WTC11 (cell line): ENCODE results near the gene CALY. TPM values are rescaled to one million over a fixed set of nuclear protein-coding genes. Genes with fewer than 3 reads are reported as not detected.

Experiments used
- ATAC-seq: fragments of 200-7000 bp; cut with Tn5 transposase; 2 replicates; pipeline ENCODE4 v1.10.0; 2021; ENCODE audit warnings: mild to moderate bottlenecking, moderate library complexity
- CTCF ChIA-PET: fragments of 300-600 bp; sonication (Branson Sonifier 250); formaldehyde crosslinking; loops from one replicate; lab custom pipeline; 2021; ENCODE audit warnings: antibody characterized with exemption; lab: Charles Lee
- POLR2A ChIA-PET: fragments of 350-600 bp; sonication (Branson Sonifier 250); formaldehyde crosslinking; loops from one replicate; lab custom pipeline; 2021; ENCODE audit warnings: antibody characterized with exemption; lab: Charles Lee
- DNase-seq: peaks from one replicate; pipeline ENCODE4 v3.0.0; 2021; ENCODE audit warnings: low spot score
- H3K27ac Mint-ChIP-seq: 2 replicates; pipeline ENCODE4 v1.8.0; 2021; ENCODE audit warnings: mixed read lengths
- H3K27me3 Mint-ChIP-seq: 2 replicates; pipeline ENCODE4 v1.8.0; 2021; ENCODE audit warnings: low read depth, mild to moderate bottlenecking, moderate library complexity, mixed read lengths
- H3K36me3 Mint-ChIP-seq: 2 replicates; pipeline ENCODE4 v1.8.0; 2021; ENCODE audit warnings: mixed read lengths
- H3K4me1 Mint-ChIP-seq: 2 replicates; pipeline ENCODE4 v1.8.0; 2022; ENCODE audit warnings: mixed read lengths
- H3K4me3 Mint-ChIP-seq: 2 replicates; pipeline ENCODE4 v1.8.0; 2021; ENCODE audit warnings: mild to moderate bottlenecking, moderate library complexity, mixed read lengths
- H3K9me3 Mint-ChIP-seq: 2 replicates; pipeline ENCODE4 v1.8.0; 2021; ENCODE audit warnings: mixed read lengths
- IRF2 ChIP-seq: sonication (generic); formaldehyde crosslinking; IDR thresholded peaks from 2 replicates; pipeline ENCODE4 v1.8.0; 2022; ENCODE audit warnings: low read depth, missing genetic modification reagents, borderline replicate concordance
- JAZF1 ChIP-seq: fragments of 250-450 bp; sonication (Bioruptor Pico); IDR thresholded peaks from 2 replicates; pipeline ENCODE4 v1.9.0; 2021; ENCODE audit warnings: moderate library complexity, mild to moderate bottlenecking, inconsistent platforms
- JUN ChIP-seq: sonication (generic); formaldehyde crosslinking; IDR thresholded peaks from 2 replicates; pipeline ENCODE4 v1.8.0; 2023; ENCODE audit warnings: mild to moderate bottlenecking, missing genetic modification reagents
- MYBL2 ChIP-seq: sonication (generic); formaldehyde crosslinking; IDR thresholded peaks from 2 replicates; pipeline ENCODE4 v1.8.1; 2023; ENCODE audit warnings: mild to moderate bottlenecking, moderate library complexity, missing genetic modification reagents
- OVOL2 ChIP-seq: fragments of 250-450 bp; sonication (Bioruptor Pico); IDR thresholded peaks from 2 replicates; pipeline ENCODE4 v1.9.0; 2021; ENCODE audit warnings: mild to moderate bottlenecking, borderline replicate concordance
- SMAD3 ChIP-seq: sonication (generic); formaldehyde crosslinking; IDR thresholded peaks from 2 replicates; pipeline ENCODE4 v1.8.0; 2022; ENCODE audit warnings: missing genetic modification reagents, mild to moderate bottlenecking, borderline replicate concordance
- total RNA-seq: library from RNA; stranded (reverse); gene quantifications from 3 replicates; pipeline ENCODE4 v1.2.3, GENCODE V29; 2021
- TF ChIP-seq, protein P1 (sequence below): sonication (generic); formaldehyde crosslinking; IDR thresholded peaks from 2 replicates; pipeline ENCODE4 v1.8.0; 2023; ENCODE audit warnings: mild to moderate bottlenecking, missing genetic modification reagents
- TF ChIP-seq, protein P2 (sequence below): sonication (generic); formaldehyde crosslinking; IDR thresholded peaks from 2 replicates; pipeline ENCODE4 v1.8.1; 2023; ENCODE audit warnings: mild to moderate bottlenecking, missing genetic modification reagents, borderline replicate concordance
- TF ChIP-seq, protein P3 (sequence below): sonication (generic); formaldehyde crosslinking; IDR thresholded peaks from 2 replicates; pipeline ENCODE4 v1.8.0; 2023; ENCODE audit warnings: missing genetic modification reagents
- TF ChIP-seq, protein P4 (sequence below): sonication (generic); formaldehyde crosslinking; IDR thresholded peaks from 2 replicates; pipeline ENCODE4 v1.8.1; 2023; ENCODE audit warnings: mild to moderate bottlenecking, missing genetic modification reagents, moderate library complexity
- TF ChIP-seq, protein P5 (sequence below): sonication (generic); formaldehyde crosslinking; IDR thresholded peaks from 2 replicates; pipeline ENCODE4 v1.8.1; 2022; ENCODE audit warnings: low read depth, missing genetic modification reagents, borderline replicate concordance
- TF ChIP-seq, protein P6 (sequence below): fragments of 200-600 bp; IDR thresholded peaks from 2 replicates; pipeline ENCODE4 v1.8.0; 2022; ENCODE audit warnings: antibody characterized with exemption

The CALY gene
- total RNA-seq, 1 experiment from 2014 or later: 0.63 TPM

DNA sequence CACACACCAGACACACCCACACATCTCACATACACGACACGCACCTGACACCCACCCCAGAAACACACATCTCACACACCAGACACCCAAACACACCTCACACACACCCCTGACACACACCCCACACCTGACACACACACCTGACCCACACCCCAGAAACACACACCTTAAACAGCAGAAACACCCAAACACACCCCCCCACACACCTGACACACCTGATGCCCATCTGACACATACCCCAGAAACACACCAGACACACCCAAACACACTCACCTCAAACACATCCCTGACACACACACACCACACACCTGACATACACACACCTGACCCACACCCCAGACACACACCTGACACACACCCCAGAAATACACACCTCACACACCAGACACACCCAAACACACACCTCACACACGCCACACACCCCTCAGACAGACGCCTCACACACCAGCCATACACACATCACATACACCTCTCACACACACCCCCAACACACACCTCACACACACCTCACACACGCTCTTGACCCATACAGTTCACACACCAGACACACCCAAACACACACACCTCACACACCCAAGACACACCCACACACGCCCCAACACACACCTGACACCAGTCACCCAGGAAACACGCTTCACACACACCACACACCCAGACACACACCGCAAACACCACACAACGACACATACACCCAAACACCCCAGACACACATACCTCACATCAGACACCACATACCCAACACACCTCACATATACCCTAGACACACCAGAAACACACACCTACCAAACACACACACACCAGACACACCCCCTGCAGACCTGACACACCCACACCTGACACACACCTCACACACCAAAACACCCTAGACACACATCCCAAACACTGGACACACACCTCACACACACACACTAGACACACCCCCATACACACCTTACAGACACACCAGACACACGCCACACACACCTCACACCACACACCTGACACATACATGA is 1.7 kb upstream of the CALY start (continued):
- TF ChIP-seq, protein P1, sequence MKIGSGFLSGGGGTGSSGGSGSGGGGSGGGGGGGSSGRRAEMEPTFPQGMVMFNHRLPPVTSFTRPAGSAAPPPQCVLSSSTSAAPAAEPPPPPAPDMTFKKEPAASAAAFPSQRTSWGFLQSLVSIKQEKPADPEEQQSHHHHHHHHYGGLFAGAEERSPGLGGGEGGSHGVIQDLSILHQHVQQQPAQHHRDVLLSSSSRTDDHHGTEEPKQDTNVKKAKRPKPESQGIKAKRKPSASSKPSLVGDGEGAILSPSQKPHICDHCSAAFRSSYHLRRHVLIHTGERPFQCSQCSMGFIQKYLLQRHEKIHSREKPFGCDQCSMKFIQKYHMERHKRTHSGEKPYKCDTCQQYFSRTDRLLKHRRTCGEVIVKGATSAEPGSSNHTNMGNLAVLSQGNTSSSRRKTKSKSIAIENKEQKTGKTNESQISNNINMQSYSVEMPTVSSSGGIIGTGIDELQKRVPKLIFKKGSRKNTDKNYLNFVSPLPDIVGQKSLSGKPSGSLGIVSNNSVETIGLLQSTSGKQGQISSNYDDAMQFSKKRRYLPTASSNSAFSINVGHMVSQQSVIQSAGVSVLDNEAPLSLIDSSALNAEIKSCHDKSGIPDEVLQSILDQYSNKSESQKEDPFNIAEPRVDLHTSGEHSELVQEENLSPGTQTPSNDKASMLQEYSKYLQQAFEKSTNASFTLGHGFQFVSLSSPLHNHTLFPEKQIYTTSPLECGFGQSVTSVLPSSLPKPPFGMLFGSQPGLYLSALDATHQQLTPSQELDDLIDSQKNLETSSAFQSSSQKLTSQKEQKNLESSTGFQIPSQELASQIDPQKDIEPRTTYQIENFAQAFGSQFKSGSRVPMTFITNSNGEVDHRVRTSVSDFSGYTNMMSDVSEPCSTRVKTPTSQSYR (CRISPR knock-in tag): no peak
- TF ChIP-seq OVOL2 (CRISPR knock-in tag) (no peak), JUN (CRISPR knock-in tag) (no peak)
- TF ChIP-seq, protein P2, sequence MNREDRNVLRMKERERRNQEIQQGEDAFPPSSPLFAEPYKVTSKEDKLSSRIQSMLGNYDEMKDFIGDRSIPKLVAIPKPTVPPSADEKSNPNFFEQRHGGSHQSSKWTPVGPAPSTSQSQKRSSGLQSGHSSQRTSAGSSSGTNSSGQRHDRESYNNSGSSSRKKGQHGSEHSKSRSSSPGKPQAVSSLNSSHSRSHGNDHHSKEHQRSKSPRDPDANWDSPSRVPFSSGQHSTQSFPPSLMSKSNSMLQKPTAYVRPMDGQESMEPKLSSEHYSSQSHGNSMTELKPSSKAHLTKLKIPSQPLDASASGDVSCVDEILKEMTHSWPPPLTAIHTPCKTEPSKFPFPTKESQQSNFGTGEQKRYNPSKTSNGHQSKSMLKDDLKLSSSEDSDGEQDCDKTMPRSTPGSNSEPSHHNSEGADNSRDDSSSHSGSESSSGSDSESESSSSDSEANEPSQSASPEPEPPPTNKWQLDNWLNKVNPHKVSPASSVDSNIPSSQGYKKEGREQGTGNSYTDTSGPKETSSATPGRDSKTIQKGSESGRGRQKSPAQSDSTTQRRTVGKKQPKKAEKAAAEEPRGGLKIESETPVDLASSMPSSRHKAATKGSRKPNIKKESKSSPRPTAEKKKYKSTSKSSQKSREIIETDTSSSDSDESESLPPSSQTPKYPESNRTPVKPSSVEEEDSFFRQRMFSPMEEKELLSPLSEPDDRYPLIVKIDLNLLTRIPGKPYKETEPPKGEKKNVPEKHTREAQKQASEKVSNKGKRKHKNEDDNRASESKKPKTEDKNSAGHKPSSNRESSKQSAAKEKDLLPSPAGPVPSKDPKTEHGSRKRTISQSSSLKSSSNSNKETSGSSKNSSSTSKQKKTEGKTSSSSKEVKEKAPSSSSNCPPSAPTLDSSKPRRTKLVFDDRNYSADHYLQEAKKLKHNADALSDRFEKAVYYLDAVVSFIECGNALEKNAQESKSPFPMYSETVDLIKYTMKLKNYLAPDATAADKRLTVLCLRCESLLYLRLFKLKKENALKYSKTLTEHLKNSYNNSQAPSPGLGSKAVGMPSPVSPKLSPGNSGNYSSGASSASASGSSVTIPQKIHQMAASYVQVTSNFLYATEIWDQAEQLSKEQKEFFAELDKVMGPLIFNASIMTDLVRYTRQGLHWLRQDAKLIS: no peak

DNA sequence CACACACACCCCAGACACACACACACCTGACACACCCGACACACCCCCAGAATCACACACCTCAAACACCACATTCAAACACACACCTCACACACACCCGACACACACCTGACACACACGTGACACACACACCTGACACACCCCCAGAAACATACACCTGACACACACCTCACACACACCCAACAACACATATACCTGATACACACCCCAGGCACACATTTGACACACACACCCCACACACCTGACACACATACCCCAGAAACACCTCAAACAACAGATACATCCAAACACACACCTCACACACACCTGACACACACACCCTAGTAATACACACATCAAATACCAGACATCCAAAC is 652 bp upstream of the CALY start:
- Mint-ChIP-seq H3K27ac (no peak overlapping the region), H3K36me3 (no peaks in the 10 kb centered on the region), H3K4me3 (no peak overlapping the region), H3K4me1 (no peaks in the 10 kb centered on the region; the same call in 1 of the 2 replicates), H3K9me3 (peaks cover 16% of the 10 kb centered on the region), H3K27me3 (peaks cover 34% of the 10 kb centered on the region)
- DNase-seq (no peak), ATAC-seq (no peak)
- POLR2A ChIA-PET: no interaction called here
- CTCF ChIA-PET: no interaction called here
- TF ChIP-seq JAZF1 (CRISPR knock-in tag) (no peak), SMAD3 (CRISPR knock-in tag) (no peak)
- TF ChIP-seq, protein P3, sequence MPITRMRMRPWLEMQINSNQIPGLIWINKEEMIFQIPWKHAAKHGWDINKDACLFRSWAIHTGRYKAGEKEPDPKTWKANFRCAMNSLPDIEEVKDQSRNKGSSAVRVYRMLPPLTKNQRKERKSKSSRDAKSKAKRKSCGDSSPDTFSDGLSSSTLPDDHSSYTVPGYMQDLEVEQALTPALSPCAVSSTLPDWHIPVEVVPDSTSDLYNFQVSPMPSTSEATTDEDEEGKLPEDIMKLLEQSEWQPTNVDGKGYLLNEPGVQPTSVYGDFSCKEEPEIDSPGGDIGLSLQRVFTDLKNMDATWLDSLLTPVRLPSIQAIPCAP (CRISPR knock-in tag): no peak

DNA sequence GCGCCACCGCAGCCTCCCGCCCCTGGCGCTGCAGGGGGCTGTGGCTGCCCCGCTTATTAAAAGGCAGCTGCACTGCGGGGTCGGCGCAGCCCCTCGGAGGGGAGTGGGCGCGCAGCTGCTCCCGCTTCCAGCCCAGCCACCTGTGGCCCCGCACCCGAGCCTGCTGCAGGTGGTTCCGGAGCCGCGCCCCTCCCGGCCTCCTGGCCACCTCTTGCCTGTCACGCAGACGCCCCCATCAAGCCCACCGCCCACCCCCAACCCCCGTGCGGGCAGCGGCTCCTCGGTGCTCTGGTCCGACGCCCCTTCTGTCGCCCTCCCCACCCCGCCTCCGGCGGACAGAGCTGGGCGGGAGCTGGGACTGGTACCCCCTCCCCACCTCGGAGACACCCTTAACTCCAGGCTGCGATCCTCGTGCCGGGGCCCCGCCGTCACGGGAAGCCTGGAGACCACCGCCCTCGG is 549 bp downstream of the CALY start:
- ChIA-PET POLR2A (interaction anchor here (0.6 kb wide), 1 partner anchor 680 kb away, joined by 3 read pairs; no protein-coding TSS in a partner anchor), CTCF (interaction anchor here (0.6 kb wide), 1 partner anchor 16 kb away, joined by 3 read pairs; no protein-coding TSS in a partner anchor)
- peaks cover 37% of the 10 kb centered on the region for H3K27me3 Mint-ChIP-seq
- no peaks in the 10 kb centered on the region for H3K36me3 Mint-ChIP-seq
- H3K9me3 Mint-ChIP-seq: peaks cover 8% of the 10 kb centered on the region
- TF ChIP-seq MYBL2 (no peak), IRF2 (no peak)
- TF ChIP-seq, protein P4, sequence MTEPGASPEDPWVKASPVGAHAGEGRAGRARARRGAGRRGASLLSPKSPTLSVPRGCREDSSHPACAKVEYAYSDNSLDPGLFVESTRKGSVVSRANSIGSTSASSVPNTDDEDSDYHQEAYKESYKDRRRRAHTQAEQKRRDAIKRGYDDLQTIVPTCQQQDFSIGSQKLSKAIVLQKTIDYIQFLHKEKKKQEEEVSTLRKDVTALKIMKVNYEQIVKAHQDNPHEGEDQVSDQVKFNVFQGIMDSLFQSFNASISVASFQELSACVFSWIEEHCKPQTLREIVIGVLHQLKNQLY (CRISPR knock-in tag): no peak
- TF ChIP-seq, protein P5, sequence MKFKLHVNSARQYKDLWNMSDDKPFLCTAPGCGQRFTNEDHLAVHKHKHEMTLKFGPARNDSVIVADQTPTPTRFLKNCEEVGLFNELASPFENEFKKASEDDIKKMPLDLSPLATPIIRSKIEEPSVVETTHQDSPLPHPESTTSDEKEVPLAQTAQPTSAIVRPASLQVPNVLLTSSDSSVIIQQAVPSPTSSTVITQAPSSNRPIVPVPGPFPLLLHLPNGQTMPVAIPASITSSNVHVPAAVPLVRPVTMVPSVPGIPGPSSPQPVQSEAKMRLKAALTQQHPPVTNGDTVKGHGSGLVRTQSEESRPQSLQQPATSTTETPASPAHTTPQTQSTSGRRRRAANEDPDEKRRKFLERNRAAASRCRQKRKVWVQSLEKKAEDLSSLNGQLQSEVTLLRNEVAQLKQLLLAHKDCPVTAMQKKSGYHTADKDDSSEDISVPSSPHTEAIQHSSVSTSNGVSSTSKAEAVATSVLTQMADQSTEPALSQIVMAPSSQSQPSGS: no peak
- TF ChIP-seq, protein P6, sequence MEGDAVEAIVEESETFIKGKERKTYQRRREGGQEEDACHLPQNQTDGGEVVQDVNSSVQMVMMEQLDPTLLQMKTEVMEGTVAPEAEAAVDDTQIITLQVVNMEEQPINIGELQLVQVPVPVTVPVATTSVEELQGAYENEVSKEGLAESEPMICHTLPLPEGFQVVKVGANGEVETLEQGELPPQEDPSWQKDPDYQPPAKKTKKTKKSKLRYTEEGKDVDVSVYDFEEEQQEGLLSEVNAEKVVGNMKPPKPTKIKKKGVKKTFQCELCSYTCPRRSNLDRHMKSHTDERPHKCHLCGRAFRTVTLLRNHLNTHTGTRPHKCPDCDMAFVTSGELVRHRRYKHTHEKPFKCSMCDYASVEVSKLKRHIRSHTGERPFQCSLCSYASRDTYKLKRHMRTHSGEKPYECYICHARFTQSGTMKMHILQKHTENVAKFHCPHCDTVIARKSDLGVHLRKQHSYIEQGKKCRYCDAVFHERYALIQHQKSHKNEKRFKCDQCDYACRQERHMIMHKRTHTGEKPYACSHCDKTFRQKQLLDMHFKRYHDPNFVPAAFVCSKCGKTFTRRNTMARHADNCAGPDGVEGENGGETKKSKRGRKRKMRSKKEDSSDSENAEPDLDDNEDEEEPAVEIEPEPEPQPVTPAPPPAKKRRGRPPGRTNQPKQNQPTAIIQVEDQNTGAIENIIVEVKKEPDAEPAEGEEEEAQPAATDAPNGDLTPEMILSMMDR: no peak
- DNase-seq (no peak), ATAC-seq (no peak; the same call in 1 of the 2 replicates)
- H3K4me3 Mint-ChIP-seq: no peak overlapping the region
- no peak overlapping the region for H3K27ac Mint-ChIP-seq
- no peaks in the 10 kb centered on the region; the same call in 1 of the 2 replicates for H3K4me1 Mint-ChIP-seq
